Stimulated activated CD8-positive, alpha-beta memory T cell treated with anti-CD3 and anti-CD28 coated beads, Interleukin-15, amount 100 ng/mL, for 24 hours (primary cell): ENCODE data around the gene HJV.

ENCODE experiments used
- DNase-seq: peaks from one replicate; pipeline ENCODE4 v3.0.0-alpha.2; 2020; ENCODE audit warnings: low read depth

Gene HJV

DNA sequence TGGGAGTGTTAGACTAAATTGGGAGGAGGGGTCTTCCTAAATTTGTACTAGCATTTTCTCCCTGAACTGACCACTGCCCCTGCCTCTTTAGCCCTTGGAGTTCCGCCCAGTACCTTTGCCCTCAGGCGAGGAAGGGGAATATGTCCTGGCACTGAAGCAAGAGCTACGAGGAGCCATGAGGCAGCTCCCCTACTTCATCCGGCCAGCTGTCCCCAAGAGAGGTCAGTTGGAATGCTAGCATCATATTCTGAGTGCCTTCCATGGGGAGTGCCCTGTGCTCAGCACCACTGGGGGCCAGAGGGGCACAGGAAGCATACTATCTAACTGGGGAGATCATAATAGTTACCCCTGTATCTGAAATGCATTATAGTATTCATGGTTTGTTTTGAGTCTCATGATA, 46.3 kb downstream of the HJV start:
- no peak for DNase-seq

DNA sequence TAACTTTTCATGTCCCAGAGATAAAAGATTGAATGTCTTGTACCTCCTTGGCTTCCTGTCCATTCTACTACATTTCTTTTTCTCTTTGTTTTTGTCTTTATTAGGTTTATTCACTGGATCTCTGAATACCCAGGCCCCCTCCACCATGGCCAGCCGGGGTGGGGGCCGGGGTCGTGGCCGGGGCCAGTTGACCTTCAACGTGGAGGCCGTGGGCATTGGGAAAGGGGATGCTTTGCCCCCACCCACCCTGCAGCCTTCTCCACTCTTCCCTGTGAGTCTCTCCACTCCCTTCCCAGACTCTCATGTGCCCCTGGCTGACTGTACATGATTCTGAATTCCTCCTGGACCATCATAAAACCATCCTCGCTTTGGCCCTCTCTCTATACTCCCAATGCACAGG, 46.8 kb downstream of the HJV start:
- no peak for DNase-seq

DNA sequence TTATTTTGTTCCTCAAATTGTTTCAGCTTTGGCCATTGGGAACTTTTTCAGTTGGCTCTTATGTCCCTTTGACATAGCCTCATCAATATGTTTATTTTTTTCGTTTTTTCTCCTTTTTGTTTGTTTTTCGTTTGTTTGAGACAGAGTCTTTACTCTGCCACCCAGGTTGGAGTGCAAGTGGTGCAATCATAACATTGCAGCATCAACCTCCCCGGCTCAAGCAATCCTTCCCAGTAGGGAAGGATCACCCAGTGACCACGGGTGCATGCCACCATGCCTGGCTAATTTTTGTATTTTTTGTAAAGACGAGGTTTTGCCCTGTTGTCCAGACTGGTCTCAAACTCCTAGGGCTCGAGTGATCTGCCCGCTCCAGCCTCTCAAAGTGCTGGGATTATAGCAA, 49.0 kb downstream of the HJV start:
- DNase-seq, result no peak
